SHP77 treated with DMSO at 0.1 percent for 48 hours (cell line): Measurements from ENCODE around the gene CPNE9.
A peak's percentile ranks its signal among the peaks of the same experiment; 100 is the strongest.
"Not testable (repeated sequence)": the region's sequence is repeated elsewhere in the genome, so short reads cannot be mapped to it uniquely, and the experiment has no call there.

Experiments used
- DNase-seq: peaks from one replicate; lab custom pipeline; 2025; lab: John Stamatoyannopoulos, UW

The CPNE9 gene

DNA sequence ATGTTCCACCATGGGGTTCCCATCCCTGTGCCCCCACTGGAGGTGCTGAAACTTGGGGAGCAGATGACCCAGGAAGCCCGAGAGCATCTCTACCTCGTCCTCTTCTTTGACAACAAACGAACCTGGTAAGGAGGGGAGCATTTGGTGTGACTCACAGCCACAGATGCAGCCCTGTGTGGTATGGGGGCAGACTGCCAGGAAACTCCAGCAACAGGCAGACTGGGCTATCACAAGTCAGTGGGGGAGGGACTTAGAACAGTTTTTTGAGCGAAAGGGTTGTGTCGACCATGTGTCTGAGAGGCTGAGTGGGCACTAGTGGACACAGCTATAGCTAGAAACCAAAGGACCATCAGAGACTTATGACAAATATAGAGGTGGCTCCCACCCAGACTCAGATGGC, 42.7 kb downstream of the CPNE9 start:
- DNase-seq = no peak

GRCh38 chr3:9747267-9747666, 43.6 kb downstream of the CPNE9 start:
- DNase-seq = no peak

GRCh38 chr3:9748031-9748430, 44.4 kb downstream of the CPNE9 start:
- no peak for DNase-seq

DNA sequence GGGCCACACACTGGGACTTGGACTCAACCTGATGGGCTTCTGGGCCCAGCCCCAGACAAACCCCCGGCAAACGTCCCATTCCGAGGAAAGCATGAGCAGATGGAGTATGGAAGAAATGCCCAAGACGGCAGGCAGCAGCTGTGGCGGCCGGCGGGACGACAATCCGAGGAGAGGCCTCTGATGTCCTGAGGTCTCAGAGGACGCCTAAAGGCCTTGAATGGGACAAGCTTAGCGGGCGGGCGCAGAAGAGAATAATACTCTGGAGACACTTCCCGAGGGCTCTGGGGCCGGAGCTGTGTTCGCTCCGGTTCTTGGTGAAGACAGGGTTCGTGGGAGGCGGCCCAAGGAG, 45.6 kb downstream of the CPNE9 start:
- no peak for DNase-seq

DNA sequence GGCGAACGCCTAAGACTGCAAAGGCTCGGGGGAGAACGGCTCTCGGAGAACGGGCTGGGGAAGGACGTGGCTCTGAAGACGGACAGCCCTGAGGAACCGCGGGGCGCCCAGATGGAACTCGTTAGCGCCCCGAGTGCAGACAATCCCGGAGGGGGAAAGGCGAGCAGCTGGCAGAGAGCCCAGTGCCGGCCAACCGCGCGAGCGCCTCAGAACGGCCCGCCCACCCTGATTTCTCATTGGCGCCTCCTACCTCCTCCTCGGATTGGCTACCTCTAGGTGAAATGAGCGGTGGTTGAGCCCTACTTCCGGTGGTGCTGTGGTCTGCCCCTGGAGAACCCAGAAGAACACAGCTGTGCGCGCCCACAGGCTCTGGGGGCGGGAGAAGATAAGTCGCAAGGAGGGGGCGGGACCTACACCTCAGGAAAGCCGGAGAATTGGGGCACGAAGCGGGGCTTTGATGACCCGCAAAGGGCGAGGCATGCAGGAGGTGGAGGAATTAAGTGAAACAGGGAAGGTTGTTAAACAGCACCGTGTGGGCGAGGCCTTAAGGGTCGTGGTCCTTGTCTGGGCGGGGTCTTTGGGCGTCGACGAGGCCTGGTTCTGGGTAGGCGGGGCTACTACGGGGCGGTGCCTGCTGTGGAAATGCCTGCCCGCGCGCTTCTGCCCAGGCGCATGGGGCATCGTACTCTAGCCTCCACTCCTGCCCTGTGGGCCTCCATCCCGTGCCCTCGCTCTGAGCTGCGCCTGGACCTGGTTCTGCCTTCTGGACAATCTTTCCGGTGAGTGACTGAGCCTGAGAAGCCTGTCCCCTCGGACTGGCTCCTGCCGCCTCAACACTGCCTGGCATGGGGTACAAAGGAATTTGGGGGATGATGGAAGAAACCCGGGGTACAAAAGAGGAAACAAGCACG, 46.3 kb downstream of the CPNE9 start, which contains the start of gene OGG1:
OGG1 (plus strand) TSS at position 308 of the 911 bp plus-strand sequence; CDS start at position 643, 335 bp downstream.
- DNase-seq = peak; percentile 97

DNA sequence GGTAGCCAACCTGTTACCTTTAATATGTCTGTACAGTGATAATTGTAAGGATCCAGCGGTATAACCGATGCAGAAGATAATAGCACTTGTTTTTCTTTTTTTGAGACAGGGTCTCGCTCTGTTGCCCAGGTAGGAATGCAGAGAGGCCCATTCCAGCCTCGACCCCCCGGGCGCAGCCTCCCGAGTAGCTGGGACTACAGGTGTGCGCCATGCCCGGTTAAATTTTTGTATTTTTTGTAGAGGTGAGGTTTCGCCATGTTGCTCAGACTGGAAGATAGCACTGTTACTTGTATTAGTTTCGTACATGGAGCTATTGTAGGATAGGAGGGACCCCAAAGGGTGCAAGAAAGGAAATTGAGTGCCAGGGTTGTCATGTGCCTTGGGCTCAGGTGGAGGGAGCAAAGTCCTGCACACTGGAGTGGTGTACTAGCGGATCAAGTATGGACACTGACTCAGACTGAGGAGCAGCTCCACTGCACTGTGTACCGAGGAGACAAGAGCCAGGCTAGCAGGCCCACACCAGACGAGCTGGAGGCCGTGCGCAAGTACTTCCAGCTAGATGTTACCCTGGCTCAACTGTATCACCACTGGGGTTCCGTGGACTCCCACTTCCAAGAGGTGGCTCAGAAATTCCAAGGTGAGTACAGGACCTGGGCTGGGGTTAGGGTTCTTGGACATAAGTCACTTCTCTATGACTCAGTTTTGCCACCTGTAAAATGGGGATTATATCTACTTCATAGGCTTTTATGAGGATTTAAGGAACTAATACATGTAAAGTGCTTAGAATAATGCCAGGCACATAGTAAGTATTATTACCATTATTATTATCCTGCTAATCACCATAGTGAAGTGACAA, 47.2 kb downstream of the CPNE9 start:
- peak; percentile 3 for DNase-seq

DNA sequence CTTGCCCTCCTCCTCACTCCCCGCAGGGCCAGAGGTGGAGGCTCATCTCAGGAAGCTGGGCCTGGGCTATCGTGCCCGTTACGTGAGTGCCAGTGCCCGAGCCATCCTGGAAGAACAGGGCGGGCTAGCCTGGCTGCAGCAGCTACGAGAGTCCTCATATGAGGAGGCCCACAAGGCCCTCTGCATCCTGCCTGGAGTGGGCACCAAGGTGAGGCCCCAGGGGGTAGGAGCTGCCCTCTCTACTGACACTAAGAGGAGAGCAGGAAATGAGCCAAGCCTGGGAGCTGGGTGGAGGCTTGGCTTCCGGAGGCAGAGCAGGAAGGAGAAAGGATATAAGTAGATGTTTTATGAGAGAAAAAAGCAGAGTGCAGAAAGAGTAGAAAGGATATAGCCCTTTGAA, 51.0 kb downstream of the CPNE9 start:
- DNase-seq = no peak

DNA sequence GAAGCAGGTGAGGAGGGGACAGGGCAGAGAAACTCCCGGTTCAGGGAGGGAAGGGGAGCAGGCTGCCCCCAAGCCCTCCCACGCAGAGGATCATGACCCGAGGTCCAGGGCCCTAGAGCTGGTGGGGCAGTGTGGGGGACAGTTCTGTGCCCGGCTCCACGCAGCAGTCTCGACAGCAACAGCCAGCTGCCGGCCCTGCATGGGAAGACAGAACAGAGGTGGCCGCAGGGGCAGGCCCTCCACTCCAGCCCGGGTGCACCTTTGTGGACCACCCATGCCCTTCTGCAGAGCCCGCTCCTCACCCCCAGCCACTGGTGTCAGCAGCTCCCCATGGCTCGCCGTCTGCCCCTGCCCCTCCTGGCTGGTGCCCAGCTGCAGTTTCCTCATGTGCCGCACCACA, 53.8 kb downstream of the CPNE9 start:
- DNase-seq = no peak

GRCh38 chr3:9760779-9761505, 57.3 kb downstream of the CPNE9 start:
- DNase-seq = no peak

GRCh38 chr3:9761919-9762318, 58.3 kb downstream of the CPNE9 start:
- DNase-seq = no peak

- DNase-seq = no peak
Observed at GRCh38 chr3:9762871-9763270, 59.2 kb downstream of the CPNE9 start.

- no peak for DNase-seq
Observed at GRCh38 chr3:9765865-9766264, 62.2 kb downstream of the CPNE9 start.

- no peak for DNase-seq
Observed at GRCh38 chr3:9767418-9767817, 63.8 kb downstream of the CPNE9 start.

GRCh38 chr3:9768141-9768775, 64.6 kb downstream of the CPNE9 start:
- no peak for DNase-seq

DNA sequence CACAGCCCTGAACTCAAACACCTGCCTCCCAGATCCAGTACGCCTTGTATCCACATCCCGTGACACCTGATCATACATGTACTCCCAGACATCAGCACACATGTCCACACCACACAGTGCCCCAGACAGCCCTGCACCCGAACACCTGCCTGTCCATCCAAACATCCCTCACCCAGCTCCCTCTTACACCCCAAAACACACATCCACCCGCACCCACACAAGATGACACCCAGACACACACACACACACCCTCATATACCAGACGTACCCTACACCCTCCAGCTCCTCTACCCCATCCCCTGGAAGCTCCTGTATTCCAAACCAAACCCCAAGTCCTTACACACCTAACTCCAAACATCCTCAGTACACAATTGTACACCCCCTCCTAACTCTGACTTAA, 65.4 kb downstream of the CPNE9 start:
- no peak for DNase-seq

DNA sequence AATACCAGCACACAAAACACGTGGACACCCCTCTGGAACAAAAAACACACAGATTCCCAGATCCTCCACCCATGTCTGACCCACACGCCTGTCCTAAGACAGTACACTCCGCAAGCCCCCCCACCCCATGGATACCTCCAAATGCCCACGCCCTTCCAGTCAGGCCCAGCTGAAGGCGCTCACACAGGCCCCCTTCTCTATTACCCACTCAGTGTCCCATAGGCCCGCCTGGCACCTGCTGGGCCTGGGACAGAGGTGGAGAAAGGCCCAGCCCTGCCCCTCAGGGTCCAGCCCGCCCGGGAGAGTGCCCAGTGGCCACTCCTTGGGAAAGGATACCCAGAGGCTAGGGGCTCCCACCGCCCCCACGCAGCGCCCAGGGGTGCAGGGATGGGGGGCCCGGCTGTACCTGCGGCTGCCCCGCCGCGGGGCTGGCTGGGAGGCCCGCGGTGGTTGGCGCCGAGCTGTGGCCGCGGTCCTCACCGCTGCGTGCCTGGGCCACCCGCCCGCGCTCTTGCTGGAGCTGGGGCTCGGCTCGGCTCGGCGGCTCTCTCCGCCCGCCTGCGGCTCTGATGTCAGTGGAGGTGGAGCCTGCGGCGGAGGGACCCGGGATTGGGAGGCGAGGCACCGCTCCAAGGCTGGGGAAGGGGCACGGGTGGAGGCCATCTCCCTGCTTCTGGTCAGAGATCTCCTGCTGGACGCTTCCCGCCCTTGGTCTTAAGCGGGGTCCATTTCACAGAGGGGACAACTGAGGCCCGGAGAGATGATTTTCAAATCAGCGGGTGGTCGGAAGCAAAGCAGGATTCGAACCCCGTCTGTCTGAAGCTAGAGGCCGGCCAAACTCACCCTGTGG, 66.0 kb downstream of the CPNE9 start, which contains the start of gene CAMK1:
CAMK1 (minus strand) TSS at position 522 of the 850 bp plus-strand sequence. CDS start 2,198 bp downstream, outside the sequence.
- DNase-seq = peak; percentile 7

DNA sequence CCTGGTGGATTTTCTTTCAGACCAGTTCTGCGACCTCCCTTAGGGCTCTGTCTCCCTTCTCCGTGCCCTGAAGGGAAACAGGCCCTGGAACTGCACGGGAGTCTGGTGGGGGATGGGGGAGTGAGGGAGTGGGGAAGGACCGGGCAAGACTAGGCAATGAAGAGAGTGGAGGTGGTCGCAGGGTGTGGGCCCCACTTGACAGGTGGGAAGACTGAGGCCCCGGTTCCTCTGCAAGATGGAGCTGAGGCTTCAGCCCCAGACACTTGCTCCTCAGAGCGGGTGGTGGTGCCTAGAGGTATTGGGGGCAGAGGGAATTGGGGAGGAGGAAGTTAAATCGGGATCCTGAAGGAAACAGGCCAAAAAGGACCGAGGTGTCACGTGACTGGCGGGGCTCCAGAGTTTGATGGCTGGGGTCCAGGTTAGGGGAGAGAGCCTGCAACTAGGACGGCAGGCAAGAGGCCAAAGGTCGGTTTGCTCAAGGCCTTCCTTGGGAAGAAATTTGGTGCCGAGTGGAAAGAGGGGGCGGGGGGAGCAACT, 66.7 kb downstream of the CPNE9 start:
- DNase-seq = no peak

DNA sequence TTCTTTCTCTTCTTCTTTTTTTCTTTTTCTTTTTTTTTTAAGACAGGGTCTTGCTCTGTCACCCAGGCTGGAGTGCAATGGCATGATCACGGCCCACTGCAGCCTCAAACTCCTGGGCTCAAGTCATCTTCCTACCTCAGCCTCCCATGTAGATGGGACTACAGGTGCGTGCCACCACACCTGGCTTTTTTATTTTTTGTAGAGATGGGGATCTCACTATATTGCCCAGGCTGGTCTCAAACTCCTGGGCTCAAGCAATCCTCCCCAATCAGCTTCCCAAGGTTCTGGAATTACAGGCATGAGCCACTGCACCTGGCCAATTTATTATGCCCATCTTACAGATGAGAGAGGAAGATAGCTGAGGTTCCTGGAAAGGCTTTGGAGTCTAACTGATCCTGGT, 67.4 kb downstream of the CPNE9 start:
- DNase-seq = not testable (repeated sequence)

DNA sequence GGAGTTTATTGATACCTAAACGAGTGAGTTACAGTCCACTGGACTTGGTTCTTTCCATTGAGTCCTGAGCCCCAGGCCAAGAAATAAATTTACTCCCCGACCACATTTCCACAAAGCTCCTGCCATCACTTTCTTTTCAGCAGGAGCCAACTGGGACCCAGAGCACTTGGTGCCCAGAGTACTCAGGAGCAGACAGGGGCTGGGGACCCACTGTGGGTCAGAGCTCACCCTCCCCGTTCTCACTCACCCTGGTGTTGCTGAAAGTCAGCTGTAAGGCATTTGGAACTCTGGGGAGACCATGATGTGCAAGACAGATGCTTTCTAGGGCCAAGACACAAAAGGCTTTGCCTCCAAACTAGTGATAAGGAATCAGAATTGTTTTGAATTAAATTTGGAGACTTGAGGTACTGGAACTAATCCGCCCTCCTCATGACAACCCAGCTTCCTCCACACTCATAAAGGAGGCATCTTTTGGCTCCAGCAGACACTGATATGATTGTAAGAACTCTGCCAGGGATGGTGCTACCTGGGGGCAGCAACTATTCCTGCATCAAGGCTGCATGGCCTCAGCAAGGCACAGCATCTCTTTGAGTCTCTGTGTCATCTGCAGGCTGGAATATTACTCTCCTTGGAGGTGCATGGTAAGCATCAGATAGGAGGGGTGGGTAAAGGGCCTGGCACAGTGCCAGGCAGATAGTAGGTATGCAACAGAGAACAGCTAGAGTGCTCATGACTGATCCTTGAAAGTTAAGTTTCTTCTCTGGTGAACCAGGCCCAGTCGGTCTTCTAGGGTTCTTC, 73.5 kb downstream of the CPNE9 start:
- no peak for DNase-seq

- DNase-seq = no peak
Observed at GRCh38 chr3:9777694-9778021, 74.0 kb downstream of the CPNE9 start.
